GM18858 (cell line): ENCODE data around the gene ATP5PD.
"Not testable (repeated sequence)": the region's sequence is repeated elsewhere in the genome, so short reads cannot be mapped to it uniquely, and the experiment has no call there.

Experiments
- ATAC-seq: cut with Tn5 transposase; IDR thresholded peaks from one replicate; pipeline ENCODE4 v1.9.1; 2021; ENCODE audit not compliant: unreplicated experiment

ATP5PD gene

GRCh38 chr17:75059369-75060345, 12.9 kb upstream of the ATP5PD start:
- ATAC-seq: no peak

- ATAC-seq: no peak
These were observed 5.2 kb upstream of the ATP5PD start for GRCh38 chr17:75051941-75052340.

- no peak for ATAC-seq
These were observed 2.9 kb upstream of the ATP5PD start for GRCh38 chr17:75049706-75050105.

GRCh38 chr17:75049057-75049456, 2.3 kb upstream of the ATP5PD start:
- ATAC-seq: no peak

GRCh38 chr17:75048249-75048878, 1.6 kb upstream of the ATP5PD start:
- ATAC-seq: no peak

- ATAC-seq: peak; percentile 9
These were observed 779 bp upstream of the ATP5PD start for GRCh38 chr17:75047398-75048098.

- not testable (repeated sequence) for ATAC-seq
These were observed 793 bp downstream of the ATP5PD start for GRCh38 chr17:75045946-75046406.

- ATAC-seq: no peak
These were observed 2.1 kb downstream of the ATP5PD start for GRCh38 chr17:75044716-75045115.

GRCh38 chr17:75043789-75044188, 3.0 kb downstream of the ATP5PD start:
- not testable (repeated sequence) for ATAC-seq

- no peak for ATAC-seq
These were observed 5.0 kb downstream of the ATP5PD start for GRCh38 chr17:75041656-75042280.

- ATAC-seq: no peak
These were observed 7.5 kb downstream of the ATP5PD start for GRCh38 chr17:75039238-75039637.

GRCh38 chr17:75036643-75037268, 10.0 kb downstream of the ATP5PD start:
- ATAC-seq: no peak

- ATAC-seq: no peak
These were observed 12.4 kb downstream of the ATP5PD start for GRCh38 chr17:75034236-75034908.

GRCh38 chr17:75033346-75034235, 13.2 kb downstream of the ATP5PD start:
- no peak for ATAC-seq

- ATAC-seq: no peak
These were observed 14.0 kb downstream of the ATP5PD start for GRCh38 chr17:75032720-75033280.

- no peak for ATAC-seq
These were observed 14.6 kb downstream of the ATP5PD start for GRCh38 chr17:75031972-75032719.

GRCh38 chr17:75030161-75030560, 16.6 kb downstream of the ATP5PD start:
- ATAC-seq: no peak

- ATAC-seq: not testable (repeated sequence)
These were observed 20.1 kb downstream of the ATP5PD start for GRCh38 chr17:75026650-75027049.
